ENCODE data around the gene MEGF11.

DNA sequence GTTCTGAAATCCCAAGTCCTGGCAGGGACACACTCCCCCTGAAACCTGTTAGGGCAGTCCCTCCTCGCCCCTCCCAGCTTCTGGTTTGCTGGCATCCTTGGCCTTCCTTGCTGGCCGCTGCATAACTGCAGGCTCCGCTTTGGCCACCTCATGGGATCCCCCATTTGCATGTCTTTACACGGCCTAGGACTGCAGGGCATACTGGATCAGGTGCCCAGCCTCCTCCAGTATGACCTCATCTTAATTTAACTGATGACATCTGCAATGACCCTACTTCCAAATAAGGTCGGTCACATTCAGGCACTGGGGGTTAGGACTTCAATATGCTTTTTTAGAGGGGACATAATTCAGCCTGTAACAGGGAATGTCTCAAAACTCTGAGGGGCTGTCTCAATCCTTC lies 210.9 kb downstream of the MEGF11 start:
- TF ChIP-seq, protein P1, sequence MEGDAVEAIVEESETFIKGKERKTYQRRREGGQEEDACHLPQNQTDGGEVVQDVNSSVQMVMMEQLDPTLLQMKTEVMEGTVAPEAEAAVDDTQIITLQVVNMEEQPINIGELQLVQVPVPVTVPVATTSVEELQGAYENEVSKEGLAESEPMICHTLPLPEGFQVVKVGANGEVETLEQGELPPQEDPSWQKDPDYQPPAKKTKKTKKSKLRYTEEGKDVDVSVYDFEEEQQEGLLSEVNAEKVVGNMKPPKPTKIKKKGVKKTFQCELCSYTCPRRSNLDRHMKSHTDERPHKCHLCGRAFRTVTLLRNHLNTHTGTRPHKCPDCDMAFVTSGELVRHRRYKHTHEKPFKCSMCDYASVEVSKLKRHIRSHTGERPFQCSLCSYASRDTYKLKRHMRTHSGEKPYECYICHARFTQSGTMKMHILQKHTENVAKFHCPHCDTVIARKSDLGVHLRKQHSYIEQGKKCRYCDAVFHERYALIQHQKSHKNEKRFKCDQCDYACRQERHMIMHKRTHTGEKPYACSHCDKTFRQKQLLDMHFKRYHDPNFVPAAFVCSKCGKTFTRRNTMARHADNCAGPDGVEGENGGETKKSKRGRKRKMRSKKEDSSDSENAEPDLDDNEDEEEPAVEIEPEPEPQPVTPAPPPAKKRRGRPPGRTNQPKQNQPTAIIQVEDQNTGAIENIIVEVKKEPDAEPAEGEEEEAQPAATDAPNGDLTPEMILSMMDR (IDR thresholded peaks at IDR 0.05; ENCODE audit: insufficient read depth, low read length, poor library complexity, severe bottlenecking), result no peak
- no peak for TF ChIP-seq EZH2phosphoT487 (conservative IDR thresholded peaks at IDR 0.05; ENCODE audit: low read length)
